Ishikawa (cell line): ENCODE data around the gene NTPCR.

Source experiments
- CEBPB ChIP-seq: IDR thresholded peaks from 2 replicates; pipeline ENCODE4 v1.6.1; 2012
- CREB1 ChIP-seq: IDR thresholded peaks from 2 replicates; pipeline ENCODE4 v1.6.1; 2012; ENCODE audit warnings: low read depth
- EGR1 ChIP-seq: IDR thresholded peaks from 2 replicates; pipeline ENCODE4 v1.6.1; 2012
- EP300 ChIP-seq: IDR thresholded peaks from 2 replicates; pipeline ENCODE4 v1.6.1; 2012; ENCODE audit warnings: borderline replicate concordance
- FOXM1 ChIP-seq: IDR thresholded peaks from 2 replicates; pipeline ENCODE4 v1.6.1; 2012; ENCODE audit warnings: low read depth, borderline replicate concordance
- NFIC ChIP-seq: IDR thresholded peaks from 2 replicates; pipeline ENCODE4 v1.6.1; 2012
- RAD21 ChIP-seq: IDR thresholded peaks from 2 replicates; pipeline ENCODE4 v1.6.1; 2012; ENCODE audit warnings: low read depth
- REST ChIP-seq: IDR thresholded peaks from 2 replicates; pipeline ENCODE4 v1.6.1; 2012; ENCODE audit warnings: low read depth, mild to moderate bottlenecking
- TAF1 ChIP-seq: IDR thresholded peaks from 2 replicates; pipeline ENCODE4 v1.6.1; 2012; ENCODE audit warnings: low read depth, mild to moderate bottlenecking
- TCF12 ChIP-seq: IDR thresholded peaks from 2 replicates; pipeline ENCODE4 v1.6.1; 2012; ENCODE audit warnings: low read depth
- TEAD4 ChIP-seq: IDR thresholded peaks from 2 replicates; pipeline ENCODE4 v1.6.1; 2012
- YY1 ChIP-seq: IDR thresholded peaks from 2 replicates; pipeline ENCODE4 v1.6.1; 2012; ENCODE audit warnings: low read depth
- ZBTB7A ChIP-seq: IDR thresholded peaks from 2 replicates; pipeline ENCODE4 v1.6.1; 2012; ENCODE audit warnings: low read depth
- TF ChIP-seq, protein P1 (sequence below): IDR thresholded peaks from 2 replicates; pipeline ENCODE4 v1.6.1; 2012
- TF ChIP-seq, protein P2 (sequence below): IDR thresholded peaks from 2 replicates; pipeline ENCODE4 v1.6.1; 2012

The NTPCR gene

DNA sequence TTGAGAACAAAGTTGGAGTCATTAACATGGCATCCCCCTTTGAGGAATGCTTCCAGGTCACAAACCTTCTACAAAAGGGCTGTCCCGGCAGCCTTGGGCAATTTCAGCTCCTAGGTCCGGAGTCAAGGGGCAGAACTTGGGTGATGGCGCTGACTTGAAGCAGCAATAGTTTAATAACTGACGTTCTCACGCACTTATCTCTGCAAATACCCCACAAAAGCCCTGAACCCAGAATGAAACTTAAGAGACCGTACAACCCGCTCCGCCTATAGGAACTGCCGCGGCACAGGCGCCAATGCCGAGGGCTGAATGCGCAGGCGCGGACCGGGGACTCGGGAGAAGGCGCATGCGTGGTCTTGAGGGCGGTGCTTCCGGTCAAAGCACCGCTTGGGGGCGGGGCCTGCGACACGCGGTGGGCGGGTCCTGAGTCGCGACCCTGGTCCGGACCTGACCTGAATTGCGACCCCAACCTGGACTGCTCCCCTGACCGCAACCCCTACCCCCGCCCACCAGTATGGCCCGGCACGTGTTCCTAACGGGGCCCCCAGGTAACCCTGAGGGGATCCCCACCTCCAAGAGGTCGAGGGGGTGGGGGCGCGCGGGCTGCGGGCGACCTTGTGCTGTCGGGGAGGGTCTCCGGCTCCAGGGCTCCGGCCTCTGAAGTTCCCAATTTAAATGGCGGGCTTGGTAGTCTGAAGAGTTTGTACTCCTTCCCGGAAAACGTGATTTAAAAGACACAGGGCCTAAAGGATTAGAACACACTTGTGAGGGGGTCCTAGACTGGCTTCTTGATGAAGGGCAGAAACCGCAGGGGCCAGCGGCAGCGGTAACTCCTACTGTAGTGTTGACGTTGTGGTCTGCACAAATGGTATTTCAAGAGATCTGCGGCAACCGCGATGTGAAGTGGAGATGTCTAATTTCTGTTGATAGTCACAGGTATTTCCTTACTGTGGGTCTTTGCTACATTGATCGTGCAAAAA is at the start of gene NTPCR:
NTPCR (plus strand) TSS at position 415 of the 980 bp plus-strand sequence; CDS start at position 515, 100 bp downstream.
- TF ChIP-seq TEAD4 = 0 out of 2 replicates have a peak, but pooled peaks have one; percentile 45
- TF ChIP-seq YY1 = peak; percentile 70; the same call in 1 of the 2 replicates
- TF ChIP-seq, protein P1, sequence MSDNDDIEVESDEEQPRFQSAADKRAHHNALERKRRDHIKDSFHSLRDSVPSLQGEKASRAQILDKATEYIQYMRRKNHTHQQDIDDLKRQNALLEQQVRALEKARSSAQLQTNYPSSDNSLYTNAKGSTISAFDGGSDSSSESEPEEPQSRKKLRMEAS = peak; percentile 66; the same call in 1 of the 2 replicates
- no peak for TF ChIP-seq RAD21
- no peak for TF ChIP-seq FOXM1
- TF ChIP-seq, protein P2, sequence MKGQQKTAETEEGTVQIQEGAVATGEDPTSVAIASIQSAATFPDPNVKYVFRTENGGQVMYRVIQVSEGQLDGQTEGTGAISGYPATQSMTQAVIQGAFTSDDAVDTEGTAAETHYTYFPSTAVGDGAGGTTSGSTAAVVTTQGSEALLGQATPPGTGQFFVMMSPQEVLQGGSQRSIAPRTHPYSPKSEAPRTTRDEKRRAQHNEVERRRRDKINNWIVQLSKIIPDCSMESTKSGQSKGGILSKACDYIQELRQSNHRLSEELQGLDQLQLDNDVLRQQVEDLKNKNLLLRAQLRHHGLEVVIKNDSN = no peak
- no peak for TF ChIP-seq CEBPB
- 0 out of 2 replicates have a peak, but pooled peaks have one; percentile 14 for TF ChIP-seq TCF12
- no peak for TF ChIP-seq EGR1
- TF ChIP-seq ZBTB7A = peak; percentile 94
- no peak for TF ChIP-seq REST
- no peak for TF ChIP-seq NFIC
- no peak for TF ChIP-seq EP300
- peak; percentile 82 for TF ChIP-seq TAF1
- TF ChIP-seq CREB1 = no peak

- TF ChIP-seq, protein P2 = no peak
- no peak for TF ChIP-seq EGR1
- TF ChIP-seq EP300 = no peak
- no peak for TF ChIP-seq ZBTB7A
- TF ChIP-seq YY1 = no peak
- TF ChIP-seq FOXM1 = no peak
- TF ChIP-seq, protein P1 = no peak
- no peak for TF ChIP-seq REST
- TF ChIP-seq TAF1 = no peak
- no peak for TF ChIP-seq TEAD4
- TF ChIP-seq CEBPB = no peak
- TF ChIP-seq RAD21 = no peak
- TF ChIP-seq CREB1 = no peak
- TF ChIP-seq TCF12 = no peak
- no peak for TF ChIP-seq NFIC
Measured at GRCh38 chr1:232900818-232901217, 49.6 kb upstream of the NTPCR start.

DNA sequence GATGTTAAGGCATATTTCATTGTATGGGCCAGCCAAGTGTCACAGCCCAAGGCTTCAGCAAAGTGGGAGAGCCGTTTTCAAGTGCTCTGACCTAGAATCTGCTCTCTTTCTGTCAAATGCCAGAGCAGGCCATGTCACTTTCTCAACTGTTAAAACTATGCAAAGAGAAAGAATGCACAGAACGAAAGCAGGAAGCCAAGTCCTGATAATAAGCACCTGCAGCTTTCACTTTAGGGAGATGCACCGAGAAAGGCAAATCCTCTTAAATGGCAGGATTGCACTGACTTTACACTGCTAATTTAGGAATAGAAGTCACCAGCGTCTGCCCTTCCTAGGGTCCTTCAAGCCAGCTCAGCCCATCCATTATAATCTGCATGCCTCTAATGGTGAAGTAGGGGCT is 49.2 kb upstream of the NTPCR start:
- TF ChIP-seq RAD21 = no peak
- TF ChIP-seq NFIC = no peak
- no peak for TF ChIP-seq FOXM1
- TF ChIP-seq, protein P1 = no peak
- no peak for TF ChIP-seq YY1

GRCh38 chr1:232902774-232903350 is 47.5 kb upstream of the NTPCR start:
- TF ChIP-seq RAD21 = no peak

DNA sequence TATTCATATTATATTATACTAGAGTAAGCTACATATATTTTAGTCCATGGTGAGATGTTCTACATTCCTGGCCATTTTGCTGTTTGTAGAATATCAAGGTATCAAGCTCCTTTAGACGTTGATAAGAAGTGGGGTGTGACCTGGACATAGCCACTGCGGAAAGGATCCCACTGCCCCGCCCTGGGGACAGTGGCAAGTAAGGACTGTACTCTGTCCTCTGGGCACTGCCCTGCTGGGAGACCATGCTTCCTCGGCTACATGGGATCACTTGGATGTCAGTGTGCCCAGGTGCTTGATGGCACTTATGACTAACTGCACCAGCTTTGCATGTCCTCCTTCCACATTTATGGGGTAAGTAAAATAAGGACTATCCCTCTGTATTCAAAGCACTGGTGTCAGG is 46.3 kb upstream of the NTPCR start:
- TF ChIP-seq TAF1 = no peak
- TF ChIP-seq, protein P2 = no peak
- TF ChIP-seq EGR1 = no peak
- TF ChIP-seq, protein P1 = no peak
- TF ChIP-seq REST = no peak
- TF ChIP-seq NFIC = no peak
- TF ChIP-seq RAD21 = no peak
- no peak for TF ChIP-seq TEAD4
